ENCODE data around the gene RHCE. TPM values are rescaled to one million over a fixed set of nuclear protein-coding genes. Genes with fewer than 3 reads are reported as not detected.
A peak's percentile ranks its signal among the peaks of the same experiment; 100 is the strongest.
"Not testable (repeated sequence)": the region's sequence is repeated elsewhere in the genome, so short reads cannot be mapped to it uniquely, and the experiment has no call there.

Gene RHCE
- polyA plus RNA-seq, 12 donors: 0.42 to 2.9 (median 1.0) TPM; not detected in 2

- DNase-seq: no peak
These were observed 13.0 kb upstream of the RHCE start for GRCh38 chr1:25433389-25434186.

GRCh38 chr1:25432749-25433388, 12.2 kb upstream of the RHCE start:
- DNase-seq: no peak

GRCh38 chr1:25431955-25432719, 11.5 kb upstream of the RHCE start:
- no peak for DNase-seq

GRCh38 chr1:25430967-25431881, 10.6 kb upstream of the RHCE start:
- no peak for DNase-seq

GRCh38 chr1:25430073-25430966, 9.7 kb upstream of the RHCE start, which contains the start of gene MACO1:
TSS of gene MACO1 (plus strand) at chr1:25430897. CDS start at chr1:25431099, 202 bp downstream.
- peak; percentile 98 for DNase-seq

- DNase-seq: no peak
These were observed 8.0 kb upstream of the RHCE start for GRCh38 chr1:25428475-25429166.

GRCh38 chr1:25427696-25428095, 7.1 kb upstream of the RHCE start:
- DNase-seq: no peak

GRCh38 chr1:25425098-25426085, 4.8 kb upstream of the RHCE start:
- DNase-seq: no peak

- not testable (repeated sequence) for DNase-seq
These were observed 2.6 kb upstream of the RHCE start for GRCh38 chr1:25423206-25423605.

GRCh38 chr1:25419339-25419738, 1.3 kb downstream of the RHCE start:
- not testable (repeated sequence) for DNase-seq

GRCh38 chr1:25417280-25417679, 3.3 kb downstream of the RHCE start:
- DNase-seq: not testable (repeated sequence)

GRCh38 chr1:25414578-25414977, 6.0 kb downstream of the RHCE start:
- not testable (repeated sequence) for DNase-seq

- DNase-seq: not testable (repeated sequence)
These were observed 6.5 kb downstream of the RHCE start for GRCh38 chr1:25414157-25414556.

GRCh38 chr1:25412872-25413623, 7.6 kb downstream of the RHCE start:
- DNase-seq: not testable (repeated sequence)

GRCh38 chr1:25409641-25410427, 10.8 kb downstream of the RHCE start:
- DNase-seq: not testable (repeated sequence)

GRCh38 chr1:25405731-25406305, 14.8 kb downstream of the RHCE start:
- not testable (repeated sequence) for DNase-seq

All from muscle of arm (tissue), 12 donors.